GM12874 (cell line): ENCODE data around the gene DPH1.

Experiments used
- TF ChIP-seq, protein P1 (sequence below): IDR thresholded peaks from 2 replicates; pipeline ENCODE4 v1.5.1; 2011; ENCODE audit warnings: low read depth, mild to moderate bottlenecking, control low read depth, low read length, moderate library complexity; ENCODE audit not compliant: insufficient read depth

DPH1 gene

DNA sequence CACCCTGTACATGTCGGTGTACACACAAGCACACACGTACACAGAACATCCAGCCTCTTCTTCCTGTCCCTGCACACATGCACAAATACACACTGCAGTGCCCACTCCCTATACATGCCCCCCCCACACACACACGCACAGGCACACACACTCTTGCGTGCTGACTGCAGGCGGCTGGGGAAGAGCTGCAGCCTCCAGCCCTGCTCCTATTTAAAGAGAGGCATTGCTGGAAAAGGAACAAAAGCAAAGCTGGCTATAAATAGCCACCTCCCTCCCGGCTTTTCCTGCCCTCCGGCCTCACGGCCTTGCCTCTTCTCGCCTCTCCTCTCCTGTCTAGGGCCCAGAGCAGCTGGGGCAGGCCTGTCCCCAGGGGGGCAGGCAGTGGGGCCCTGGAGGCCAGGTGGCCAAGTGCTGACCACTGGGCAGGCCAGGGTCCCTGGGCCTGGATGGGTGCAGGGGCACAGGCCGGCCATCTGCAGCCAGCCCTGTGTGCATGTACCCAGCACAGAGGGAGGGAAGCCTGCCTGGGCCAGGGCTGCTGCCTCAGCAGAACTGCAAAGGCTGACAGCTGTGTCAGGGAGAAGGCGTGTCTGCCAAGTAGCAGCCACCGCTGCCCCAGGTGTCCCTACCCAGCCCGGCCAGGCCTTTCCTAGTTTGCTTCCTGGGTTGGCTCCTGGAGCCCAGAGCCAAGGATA is 30.2 kb upstream of the DPH1 start:
- TF ChIP-seq, protein P1, sequence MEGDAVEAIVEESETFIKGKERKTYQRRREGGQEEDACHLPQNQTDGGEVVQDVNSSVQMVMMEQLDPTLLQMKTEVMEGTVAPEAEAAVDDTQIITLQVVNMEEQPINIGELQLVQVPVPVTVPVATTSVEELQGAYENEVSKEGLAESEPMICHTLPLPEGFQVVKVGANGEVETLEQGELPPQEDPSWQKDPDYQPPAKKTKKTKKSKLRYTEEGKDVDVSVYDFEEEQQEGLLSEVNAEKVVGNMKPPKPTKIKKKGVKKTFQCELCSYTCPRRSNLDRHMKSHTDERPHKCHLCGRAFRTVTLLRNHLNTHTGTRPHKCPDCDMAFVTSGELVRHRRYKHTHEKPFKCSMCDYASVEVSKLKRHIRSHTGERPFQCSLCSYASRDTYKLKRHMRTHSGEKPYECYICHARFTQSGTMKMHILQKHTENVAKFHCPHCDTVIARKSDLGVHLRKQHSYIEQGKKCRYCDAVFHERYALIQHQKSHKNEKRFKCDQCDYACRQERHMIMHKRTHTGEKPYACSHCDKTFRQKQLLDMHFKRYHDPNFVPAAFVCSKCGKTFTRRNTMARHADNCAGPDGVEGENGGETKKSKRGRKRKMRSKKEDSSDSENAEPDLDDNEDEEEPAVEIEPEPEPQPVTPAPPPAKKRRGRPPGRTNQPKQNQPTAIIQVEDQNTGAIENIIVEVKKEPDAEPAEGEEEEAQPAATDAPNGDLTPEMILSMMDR, result no peak

DNA sequence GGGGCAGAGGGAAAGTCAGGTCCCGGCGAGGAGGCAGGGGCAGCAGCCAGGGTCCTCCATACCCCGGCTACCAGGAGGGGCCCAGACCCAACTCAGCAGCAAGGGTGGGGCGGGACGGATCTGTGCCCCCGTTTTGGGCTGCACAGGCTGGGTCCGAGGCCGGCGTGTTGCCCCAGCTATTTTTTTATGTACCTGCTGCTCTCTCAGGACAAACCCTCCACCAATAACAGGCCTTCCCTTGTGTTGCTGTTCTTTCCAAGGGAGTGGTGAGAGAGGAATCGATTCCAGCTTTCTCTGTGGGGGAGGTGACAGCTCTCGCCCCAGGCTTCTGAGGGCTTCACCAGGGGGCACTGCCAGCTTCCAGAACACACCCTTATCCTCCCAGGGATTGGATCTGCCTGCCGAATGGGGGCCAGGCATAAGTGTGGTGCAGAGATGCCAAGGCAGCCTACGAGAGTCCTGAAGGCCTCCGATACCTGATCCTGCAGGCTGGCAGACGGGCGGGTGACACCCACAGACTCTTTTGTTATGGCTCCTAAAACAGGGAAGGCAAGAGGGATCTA is 27.1 kb upstream of the DPH1 start:
- TF ChIP-seq, protein P1, result no peak

DNA sequence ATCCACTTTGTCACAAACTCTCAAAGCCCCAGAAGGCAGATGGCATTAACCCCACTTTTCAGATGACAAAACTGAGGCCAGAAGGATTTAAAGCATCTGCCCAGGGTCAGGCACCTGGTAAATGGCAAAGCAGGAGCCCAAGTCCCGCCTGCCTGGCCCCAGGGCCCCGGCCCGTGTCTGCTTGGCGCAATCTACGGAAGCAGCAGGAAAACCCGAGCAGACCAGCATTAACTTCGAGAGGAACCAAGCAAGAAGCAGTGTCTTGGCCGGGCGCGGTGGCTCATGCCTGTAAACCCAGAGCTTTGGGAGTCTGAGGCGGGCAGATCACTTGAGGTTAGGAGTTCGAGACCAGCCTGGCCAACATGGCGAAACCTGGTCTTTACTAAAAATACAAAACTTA is 26.4 kb upstream of the DPH1 start:
- TF ChIP-seq, protein P1, result no peak

DNA sequence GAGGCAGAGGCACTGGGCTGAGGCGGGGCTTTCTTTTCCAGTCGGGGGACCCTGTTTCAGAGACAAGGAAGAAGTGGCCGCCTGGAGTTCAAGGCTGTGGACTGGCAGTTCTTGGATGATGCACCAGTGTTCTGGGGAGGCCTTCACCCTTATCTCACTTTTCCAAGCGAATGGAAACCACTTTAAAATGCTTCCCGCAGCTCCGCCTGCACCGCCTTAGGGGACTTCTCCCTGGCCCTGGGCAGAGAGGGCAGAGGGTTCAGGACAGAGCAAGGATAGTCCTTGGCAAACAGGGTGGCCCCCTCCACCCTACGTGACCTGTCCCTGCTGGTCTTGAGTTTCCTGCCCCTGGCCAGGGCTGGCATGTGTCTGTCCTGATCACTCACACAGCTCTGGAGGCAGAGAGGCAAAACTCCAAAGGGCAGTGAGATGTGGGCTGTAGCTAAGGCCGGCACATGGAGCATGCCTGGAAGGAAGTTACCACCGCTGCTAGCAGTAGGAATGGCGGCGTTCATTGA is 25.5 kb upstream of the DPH1 start:
- TF ChIP-seq, protein P1, result no peak

DNA sequence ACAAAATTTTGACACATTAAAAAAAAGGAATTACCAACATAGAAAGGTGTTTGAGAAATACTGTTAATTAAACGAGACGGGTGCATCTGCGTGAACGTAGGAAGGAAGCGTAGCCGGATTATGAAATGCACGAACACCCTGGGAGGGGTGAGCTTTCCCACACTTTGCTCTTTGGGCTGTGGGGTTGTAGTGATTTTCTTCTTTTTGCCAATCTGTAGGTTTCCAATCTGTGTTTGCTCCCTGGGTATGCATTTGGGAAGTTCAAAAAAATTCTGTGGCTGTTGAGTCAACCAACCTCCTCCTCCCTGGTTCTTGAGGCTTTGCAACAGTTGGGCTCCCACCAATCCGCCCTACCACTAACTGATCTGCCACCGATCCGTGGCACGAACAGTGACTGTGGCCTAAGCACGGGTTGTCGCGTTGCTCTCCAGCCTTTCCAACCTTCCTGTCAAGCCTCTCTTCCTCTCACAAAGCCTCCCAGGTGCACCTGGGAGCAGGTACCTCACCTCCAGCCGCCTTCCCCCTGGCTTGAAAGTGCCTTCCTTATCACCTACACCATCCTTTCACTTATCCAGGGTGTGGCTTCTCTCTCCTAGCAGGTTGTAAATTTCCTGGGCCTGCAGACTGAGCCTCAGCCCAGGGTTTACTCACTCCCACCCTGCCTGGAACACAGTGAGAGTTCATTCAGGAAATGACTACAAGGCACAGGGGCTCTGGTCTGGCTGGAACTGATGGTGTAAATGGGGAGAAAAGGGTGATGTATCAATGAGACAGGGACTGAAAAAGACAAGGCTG is 21.4 kb upstream of the DPH1 start:
- TF ChIP-seq, protein P1, result no peak

DNA sequence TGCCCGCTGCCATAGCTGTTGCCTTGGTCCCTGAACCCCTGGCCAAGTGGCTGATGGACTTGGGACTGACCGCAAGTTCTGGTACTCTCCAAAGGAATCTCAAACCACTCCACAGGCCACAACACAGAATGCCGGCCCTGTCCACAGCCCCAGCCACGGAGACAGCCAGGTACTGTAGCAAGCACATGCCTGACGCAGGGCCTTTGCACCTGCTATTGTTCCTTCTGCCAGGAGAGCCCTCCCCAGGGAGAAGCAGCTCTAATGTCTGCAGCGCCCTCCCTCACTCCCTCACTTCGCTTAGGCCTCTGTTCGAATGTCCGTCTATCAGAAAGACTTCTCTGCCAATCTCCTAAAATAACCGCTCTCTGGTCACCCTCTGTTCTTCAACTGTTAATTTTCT is 20.2 kb upstream of the DPH1 start:
- TF ChIP-seq, protein P1, result no peak

DNA sequence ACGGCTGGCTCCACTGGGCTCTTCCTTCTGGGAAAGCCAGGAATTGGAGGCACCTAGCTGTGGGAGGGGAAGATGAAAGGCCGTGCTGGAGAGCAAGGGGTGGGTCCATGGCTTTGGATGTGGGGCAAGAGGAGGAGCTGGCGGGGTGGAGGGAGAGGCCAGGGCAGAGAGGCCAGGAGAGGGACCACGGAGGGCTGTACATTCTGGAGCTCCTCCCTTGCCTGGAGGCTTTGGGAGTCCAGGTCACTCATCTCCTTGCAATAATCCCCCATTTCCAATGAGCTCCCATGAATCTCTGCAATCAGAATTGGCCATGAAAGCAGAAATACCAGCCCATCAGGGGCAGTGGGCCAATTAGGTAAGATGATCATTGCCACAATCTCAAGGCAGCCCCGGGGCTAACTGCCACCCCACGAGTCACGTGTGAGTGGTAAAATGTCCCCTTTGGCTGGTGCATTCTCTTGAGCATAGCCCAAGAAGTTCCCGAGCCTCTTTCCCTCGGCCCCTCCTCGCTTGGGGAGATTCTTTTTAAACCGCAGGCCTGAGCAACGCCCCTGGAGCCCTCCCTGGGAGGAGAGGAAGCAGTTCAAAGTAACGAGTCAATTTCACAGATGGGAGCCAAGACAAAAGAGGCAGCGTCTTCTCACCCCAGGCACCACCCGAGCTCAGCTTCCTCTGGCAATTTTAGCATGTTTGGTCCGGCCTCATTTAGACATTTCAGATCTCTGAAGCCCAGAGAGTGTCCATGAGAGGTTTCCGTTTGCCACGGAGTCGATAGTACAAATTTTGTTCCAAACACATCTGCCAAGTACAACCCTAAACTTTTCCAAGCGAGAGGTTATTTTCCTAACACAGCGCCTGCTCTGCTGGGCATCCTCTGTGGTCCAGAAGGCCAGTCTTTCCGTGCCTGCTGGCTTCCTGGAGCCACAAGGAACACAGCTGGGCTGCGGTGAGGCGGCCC is 18.3 kb upstream of the DPH1 start:
- TF ChIP-seq, protein P1, result no peak
